ENCODE data around the gene SLC1A2. TPM values are rescaled to one million over a fixed set of nuclear protein-coding genes. Genes with fewer than 3 reads are reported as not detected.

The SLC1A2 gene
- total RNA-seq, 1 donor from 2014 or later: 228 TPM

DNA sequence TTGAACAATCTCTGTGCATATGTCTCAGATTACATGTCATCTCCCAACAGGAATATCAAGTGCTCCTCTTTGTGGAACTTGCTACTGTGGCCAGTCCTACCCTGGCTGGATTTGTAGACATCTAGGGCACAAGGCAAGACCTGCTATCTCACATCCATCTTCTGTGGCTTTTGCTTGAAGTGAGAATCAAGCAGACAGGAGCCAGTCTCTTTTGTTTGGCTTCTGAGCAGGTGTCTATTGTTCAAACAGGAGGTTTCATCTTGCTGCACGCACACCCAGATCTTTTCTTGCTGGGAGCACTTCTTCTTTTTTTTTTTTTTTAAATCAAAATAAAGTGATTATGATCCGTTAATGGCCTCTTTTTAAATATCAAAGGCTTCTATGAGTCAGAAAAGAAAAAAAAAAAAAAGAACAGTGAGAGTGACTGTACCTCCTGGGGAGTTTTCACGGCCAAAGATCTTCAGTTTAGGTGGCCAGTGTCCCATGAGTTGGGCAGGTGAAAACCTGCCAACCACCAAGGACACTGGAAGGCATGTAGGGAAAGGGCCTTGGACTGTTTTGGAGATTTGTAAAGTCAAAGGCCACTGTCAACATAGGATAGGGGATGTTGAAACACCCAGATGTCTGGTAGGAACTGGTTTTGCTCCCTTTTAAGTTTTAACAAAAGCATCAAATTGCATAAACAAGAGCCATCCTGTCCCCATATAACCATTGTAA lies 202.2 kb downstream of the SLC1A2 start:
- no peak for DNase-seq

DNA sequence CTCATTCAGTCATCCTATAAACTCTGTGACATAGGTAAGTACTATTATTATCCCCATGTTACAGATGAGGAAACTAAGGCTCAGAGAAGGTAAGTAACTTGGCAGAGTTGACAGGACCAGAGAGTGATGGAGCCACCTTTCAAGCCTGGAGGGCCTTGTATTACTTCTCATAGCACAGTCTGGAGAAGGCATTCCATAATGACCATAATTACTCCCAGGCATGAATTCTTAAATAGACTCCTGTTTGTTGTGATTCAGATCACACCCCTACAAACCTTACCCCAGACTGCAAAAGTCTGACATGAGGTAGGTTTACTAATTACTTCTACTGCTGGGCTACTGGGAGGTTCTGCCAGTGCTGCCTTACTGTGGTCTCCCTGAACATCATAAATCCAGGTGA lies 203.4 kb downstream of the SLC1A2 start:
- no peak for DNase-seq

GRCh38 chr11:35214792-35215193 lies 204.6 kb downstream of the SLC1A2 start:
- no peak for DNase-seq

DNA sequence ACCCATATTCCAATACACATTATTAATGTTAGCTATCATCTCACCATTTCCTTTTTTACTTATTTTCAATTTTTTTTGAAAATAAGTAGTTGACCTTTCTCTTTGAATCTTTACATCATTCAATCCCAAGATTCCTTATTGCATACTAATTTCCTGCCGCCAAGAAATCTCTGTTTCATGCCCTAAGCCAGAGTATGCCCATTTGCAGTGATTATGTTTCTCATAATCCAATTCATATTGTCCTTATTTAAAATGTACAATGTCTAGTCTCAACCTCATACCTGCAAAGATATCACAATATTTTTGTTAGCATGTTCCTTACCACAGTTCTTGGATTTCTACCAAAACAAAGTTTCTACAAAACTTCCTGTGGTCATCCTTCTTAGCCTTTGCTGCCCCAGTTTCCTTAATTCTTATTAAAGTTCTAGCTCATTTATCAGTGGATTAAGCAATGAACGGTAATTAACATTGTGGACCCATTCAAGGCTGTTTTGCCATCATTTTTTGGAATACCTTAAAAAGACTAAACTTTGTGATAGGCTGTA lies 205.1 kb downstream of the SLC1A2 start:
- DNase-seq: no peak

- DNase-seq: no peak
Observed at GRCh38 chr11:35211952-35212351, 207.4 kb downstream of the SLC1A2 start.

DNA sequence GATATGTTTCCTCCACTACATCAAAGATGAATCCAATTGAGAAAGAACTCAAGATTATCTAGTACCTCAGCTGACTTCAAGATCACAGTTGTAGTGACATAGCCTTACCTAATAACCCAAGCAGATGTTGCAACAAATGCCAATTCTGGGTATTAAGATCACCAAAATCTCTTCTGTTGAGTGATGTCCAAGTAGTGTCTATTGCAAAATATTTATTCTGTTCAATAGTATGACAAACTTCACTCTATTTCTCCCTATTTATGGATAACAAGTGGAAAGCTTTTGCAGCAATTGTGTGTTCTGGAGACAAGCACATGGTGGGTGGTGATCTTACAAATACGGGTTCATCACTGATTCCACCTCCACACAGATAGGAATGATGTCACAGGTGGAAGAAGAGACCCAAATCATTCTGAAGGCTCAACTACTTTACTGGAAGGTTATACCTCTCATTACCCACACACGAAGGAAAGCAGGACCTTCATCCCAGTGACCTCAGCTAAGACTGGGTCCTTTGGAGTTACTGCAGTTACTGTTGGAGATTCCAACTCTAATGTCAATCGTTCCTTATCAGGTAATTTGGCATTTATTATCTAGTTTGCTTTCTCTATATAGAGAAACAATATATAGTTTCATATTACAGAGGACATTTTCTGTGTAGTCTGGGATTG lies 208.3 kb downstream of the SLC1A2 start:
- DNase-seq: no peak

- DNase-seq: no peak
Observed at GRCh38 chr11:35208795-35209194, 210.6 kb downstream of the SLC1A2 start.

- DNase-seq: no peak
Observed at GRCh38 chr11:35207471-35208403, 211.6 kb downstream of the SLC1A2 start.

DNA sequence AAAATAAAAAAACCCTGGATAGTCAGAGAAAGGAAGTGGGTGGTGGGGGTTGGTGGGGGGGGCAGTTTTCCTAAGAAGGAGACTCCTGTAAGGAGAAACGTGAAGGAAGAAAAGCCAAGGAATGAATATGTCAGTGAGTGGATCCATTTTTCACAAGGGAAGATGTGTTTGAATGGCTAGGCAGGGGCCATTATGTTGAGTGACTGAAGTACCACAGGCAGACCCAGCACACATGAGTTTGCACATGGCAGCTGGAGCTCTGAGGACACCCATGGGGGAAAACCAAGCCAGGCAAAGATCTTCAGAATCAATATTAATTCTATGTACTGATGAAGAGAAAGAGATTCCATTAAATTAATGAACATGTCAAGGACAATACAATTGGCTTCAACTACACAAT lies 212.7 kb downstream of the SLC1A2 start:
- no peak for DNase-seq

- no peak for DNase-seq
Observed at GRCh38 chr11:35204614-35205013, 214.7 kb downstream of the SLC1A2 start.

Small RNA genes lying within 50 kb of the gene (small RNA-seq; reads per million reads assigned to genes)
- not detected for gene AC090625.1

Other genes with a start within 250 kb of the SLC1A2 start
- gene PAMR1, start 106.1 kb upstream of the SLC1A2 start, total RNA-seq: 3.0 TPM
- 78.8 TPM for gene FJX1, start 198.9 kb upstream of the SLC1A2 start, total RNA-seq
- gene TRIM44, start 243.2 kb upstream of the SLC1A2 start, total RNA-seq: 16.8 TPM